GM18868 (cell line): ENCODE measurements around the gene SV2C.
A peak's percentile ranks its signal among the peaks of the same experiment; 100 is the strongest.
"Not testable (repeated sequence)": the region's sequence is repeated elsewhere in the genome, so short reads cannot be mapped to it uniquely, and the experiment has no call there.

Experiments used
- ATAC-seq: cut with Tn5 transposase; IDR thresholded peaks from one replicate; pipeline ENCODE4 v1.9.1; 2021; ENCODE audit warnings: mild to moderate bottlenecking, moderate library complexity; ENCODE audit not compliant: unreplicated experiment

Gene SV2C

GRCh38 chr5:76082772-76083554 lies at the start of gene SV2C:
Gene SV2C (plus strand): TSS chr5:76083383. CDS start chr5:76131751, 48,368 bp downstream.
- no peak for ATAC-seq

GRCh38 chr5:76037736-76038151 lies 45.4 kb upstream of the SV2C start:
- ATAC-seq = not testable (repeated sequence)

- no peak for ATAC-seq
These were observed 45.0 kb upstream of the SV2C start for GRCh38 chr5:76038212-76038611.

- ATAC-seq = no peak
These were observed 42.4 kb upstream of the SV2C start for GRCh38 chr5:76040806-76041205.

GRCh38 chr5:76041863-76042262 lies 41.3 kb upstream of the SV2C start:
- ATAC-seq = no peak

GRCh38 chr5:76046741-76047140 lies 36.4 kb upstream of the SV2C start:
- ATAC-seq = no peak

GRCh38 chr5:76050134-76050533 lies 33.0 kb upstream of the SV2C start:
- no peak for ATAC-seq

GRCh38 chr5:76062502-76063041 lies 20.6 kb upstream of the SV2C start:
- no peak for ATAC-seq

GRCh38 chr5:76065258-76065657 lies 17.9 kb upstream of the SV2C start:
- no peak for ATAC-seq

GRCh38 chr5:76069061-76069735 lies 14.0 kb upstream of the SV2C start:
- ATAC-seq = no peak

- ATAC-seq = no peak
These were observed 8.6 kb upstream of the SV2C start for GRCh38 chr5:76074487-76075065.

- ATAC-seq = no peak
These were observed 1.1 kb upstream of the SV2C start for GRCh38 chr5:76081811-76082771.

GRCh38 chr5:76083555-76084495 lies 642 bp downstream of the SV2C start:
- no peak for ATAC-seq

GRCh38 chr5:76084496-76085242 lies 1.5 kb downstream of the SV2C start:
- no peak for ATAC-seq

- no peak for ATAC-seq
These were observed 2.0 kb downstream of the SV2C start for GRCh38 chr5:76085243-76085579.

GRCh38 chr5:76086095-76086494 lies 2.9 kb downstream of the SV2C start:
- ATAC-seq = no peak

- ATAC-seq = not testable (repeated sequence)
These were observed 6.0 kb downstream of the SV2C start for GRCh38 chr5:76089156-76089555.

- no peak for ATAC-seq
These were observed 8.2 kb downstream of the SV2C start for GRCh38 chr5:76091351-76091750.

GRCh38 chr5:76099286-76099702 lies 16.1 kb downstream of the SV2C start:
- ATAC-seq = peak; percentile 55
